LNCaP clone FGC (cell line): Measurements from ENCODE around the gene SH3BP5.
"Not testable (repeated sequence)": the region's sequence is repeated elsewhere in the genome, so short reads cannot be mapped to it uniquely, and the experiment has no call there.

Experiments
- DNase-seq: peaks from one replicate; pipeline ENCODE4 v3.0.0-alpha.2; 2011; ENCODE audit warnings: low read depth
- H3K4me3 ChIP-seq: 2 replicates; pipeline ENCODE4 v1.5.1; 2011; ENCODE audit warnings: mild to moderate bottlenecking, low read depth, low read length, control low read depth
- TF ChIP-seq, protein P1 (sequence below): IDR thresholded peaks from 2 replicates; pipeline ENCODE4 v1.5.1; 2012; ENCODE audit warnings: mild to moderate bottlenecking; ENCODE audit not compliant: control insufficient read depth, insufficient read depth; ENCODE audit errors: extremely low read depth

SH3BP5 gene

DNA sequence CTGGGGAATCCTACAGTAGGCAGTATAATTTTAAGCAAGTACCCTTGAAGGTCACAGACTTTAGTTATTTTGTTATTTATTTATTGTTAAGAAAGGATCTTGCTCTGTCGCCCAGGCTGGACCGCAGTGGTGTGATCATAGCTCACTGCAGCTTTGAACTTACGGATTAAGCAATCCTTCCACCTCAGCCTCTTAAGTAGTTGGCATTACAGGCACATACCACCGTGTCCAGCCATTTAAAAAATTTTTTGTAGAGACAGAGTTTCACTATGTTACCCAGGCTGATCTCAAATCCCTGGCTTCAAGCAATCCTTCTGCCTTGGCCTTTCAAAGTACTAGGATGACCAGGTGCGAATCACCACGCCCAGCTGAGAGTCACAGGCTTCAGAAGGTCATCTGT lies 22.1 kb upstream of the SH3BP5 start:
- no peak overlapping the region for H3K4me3 ChIP-seq
- DNase-seq: no peak
- TF ChIP-seq, protein P1, sequence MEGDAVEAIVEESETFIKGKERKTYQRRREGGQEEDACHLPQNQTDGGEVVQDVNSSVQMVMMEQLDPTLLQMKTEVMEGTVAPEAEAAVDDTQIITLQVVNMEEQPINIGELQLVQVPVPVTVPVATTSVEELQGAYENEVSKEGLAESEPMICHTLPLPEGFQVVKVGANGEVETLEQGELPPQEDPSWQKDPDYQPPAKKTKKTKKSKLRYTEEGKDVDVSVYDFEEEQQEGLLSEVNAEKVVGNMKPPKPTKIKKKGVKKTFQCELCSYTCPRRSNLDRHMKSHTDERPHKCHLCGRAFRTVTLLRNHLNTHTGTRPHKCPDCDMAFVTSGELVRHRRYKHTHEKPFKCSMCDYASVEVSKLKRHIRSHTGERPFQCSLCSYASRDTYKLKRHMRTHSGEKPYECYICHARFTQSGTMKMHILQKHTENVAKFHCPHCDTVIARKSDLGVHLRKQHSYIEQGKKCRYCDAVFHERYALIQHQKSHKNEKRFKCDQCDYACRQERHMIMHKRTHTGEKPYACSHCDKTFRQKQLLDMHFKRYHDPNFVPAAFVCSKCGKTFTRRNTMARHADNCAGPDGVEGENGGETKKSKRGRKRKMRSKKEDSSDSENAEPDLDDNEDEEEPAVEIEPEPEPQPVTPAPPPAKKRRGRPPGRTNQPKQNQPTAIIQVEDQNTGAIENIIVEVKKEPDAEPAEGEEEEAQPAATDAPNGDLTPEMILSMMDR: no peak

DNA sequence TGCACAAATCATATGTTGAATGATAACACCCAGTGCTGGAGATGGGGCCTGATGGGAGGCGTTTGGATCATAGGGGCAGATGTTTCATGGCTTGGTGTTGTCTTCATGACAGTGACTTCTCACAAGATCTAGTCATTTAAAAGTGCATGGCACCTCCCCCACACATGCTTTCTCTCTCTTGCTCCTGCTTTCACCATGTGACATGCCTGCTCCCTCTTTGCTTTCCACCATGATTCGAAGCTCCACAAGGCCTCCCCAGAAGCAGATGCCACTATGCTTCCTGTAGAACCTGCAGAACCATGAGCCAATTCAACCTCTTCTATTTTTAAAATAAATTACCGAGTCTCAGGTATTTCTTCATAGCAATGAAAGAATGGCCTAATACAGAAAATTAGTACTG lies 17.8 kb upstream of the SH3BP5 start:
- DNase-seq: no peak

DNA sequence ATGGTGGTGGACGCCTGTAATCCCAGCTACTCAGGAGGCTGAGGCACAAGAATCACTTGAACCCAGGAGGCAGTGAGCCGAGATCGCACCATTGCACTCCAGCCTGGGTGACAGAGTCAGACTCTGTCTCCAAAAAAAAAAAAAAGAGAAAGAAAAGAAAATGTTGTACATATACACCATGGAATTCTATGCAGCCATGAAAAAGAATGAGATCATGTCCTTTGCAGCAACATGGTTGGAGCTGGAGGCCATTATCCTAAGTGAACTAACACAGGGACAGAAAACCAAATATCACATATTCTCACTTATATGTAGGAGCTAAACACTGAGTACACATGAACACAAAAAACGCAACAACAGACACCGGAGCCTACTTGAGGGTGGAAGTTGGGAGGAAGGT lies 17.1 kb upstream of the SH3BP5 start:
- not testable (repeated sequence) for H3K4me3 ChIP-seq, DNase-seq

More for the DNA sequence above, 17.8 kb upstream of the SH3BP5 start:
- H3K4me3 ChIP-seq: no peak overlapping the region
- TF ChIP-seq, protein P1: no peak

DNA sequence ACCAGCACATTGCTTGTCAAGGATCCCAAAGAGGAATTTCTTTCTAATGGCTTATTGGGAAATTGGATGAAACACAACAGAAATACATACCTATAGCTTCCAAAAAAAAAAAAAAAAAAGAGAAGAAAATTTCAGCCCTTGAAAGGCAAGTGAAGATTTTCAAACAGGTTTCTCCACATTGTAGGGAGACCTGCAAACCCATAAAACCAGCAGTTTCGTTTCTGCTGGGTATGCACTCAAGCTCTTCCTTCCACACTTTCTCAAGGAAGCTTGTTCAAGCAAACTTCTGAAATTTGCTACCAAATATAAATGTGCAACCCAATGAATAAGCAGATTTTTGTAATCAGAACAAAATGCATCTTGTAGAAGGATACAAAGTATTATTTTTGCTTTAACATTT lies 15.9 kb upstream of the SH3BP5 start:
- H3K4me3 ChIP-seq: no peak overlapping the region
- TF ChIP-seq, protein P1: no peak
- peak; percentile 58 for DNase-seq

DNA sequence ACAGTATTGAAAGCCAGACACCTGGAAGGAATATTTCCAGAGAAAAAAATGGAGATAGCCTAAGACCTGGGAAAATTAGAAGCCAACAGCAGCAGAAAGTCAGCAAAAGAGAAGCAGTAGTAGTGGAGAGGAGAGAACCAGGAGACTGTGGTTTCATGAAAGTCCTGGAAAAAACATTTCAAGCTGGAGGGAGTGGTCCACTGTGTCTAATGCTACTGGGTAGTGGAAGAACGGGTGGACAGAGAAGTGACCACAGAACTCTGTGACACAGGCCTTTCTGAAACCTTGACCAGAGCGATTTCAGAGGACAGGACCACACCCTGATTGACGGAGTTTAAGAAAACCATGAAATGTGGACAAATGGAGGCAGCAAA lies 15.3 kb upstream of the SH3BP5 start:
- TF ChIP-seq, protein P1: no peak
- no peak for DNase-seq
- no peak overlapping the region for H3K4me3 ChIP-seq

DNA sequence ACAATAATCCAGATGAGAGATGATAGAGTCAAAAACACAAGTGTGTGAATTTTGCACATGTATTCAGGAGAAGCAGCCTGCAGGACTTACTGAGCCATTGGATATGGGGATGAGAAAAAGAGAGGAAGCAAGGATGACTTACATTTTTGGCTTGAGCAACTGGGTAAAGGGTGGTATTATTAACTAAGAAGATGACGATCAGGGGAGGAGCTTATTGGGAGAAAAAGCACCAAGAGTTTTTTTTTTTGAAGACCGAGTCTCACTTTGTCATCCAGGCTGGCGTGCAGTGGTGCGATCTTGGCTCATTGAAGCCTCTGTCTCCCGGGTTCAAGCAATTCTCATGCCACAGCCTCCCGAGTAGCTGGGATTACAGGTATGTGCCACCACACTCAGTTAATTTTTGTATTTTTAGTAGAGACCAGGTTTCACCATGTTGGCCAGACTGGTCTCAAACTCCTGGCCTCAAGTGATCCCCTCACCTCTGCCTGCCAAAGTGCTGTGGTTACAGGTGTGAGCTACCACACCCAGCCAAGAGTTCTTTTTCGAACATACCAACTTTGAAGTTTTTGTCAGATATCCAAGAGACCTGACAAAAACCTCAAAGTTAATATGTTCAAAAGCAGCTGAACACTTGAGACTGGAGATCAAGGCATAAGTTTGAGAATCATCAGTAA lies 14.8 kb upstream of the SH3BP5 start:
- DNase-seq: no peak
- H3K4me3 ChIP-seq: no peak overlapping the region
- TF ChIP-seq, protein P1: no peak

DNA sequence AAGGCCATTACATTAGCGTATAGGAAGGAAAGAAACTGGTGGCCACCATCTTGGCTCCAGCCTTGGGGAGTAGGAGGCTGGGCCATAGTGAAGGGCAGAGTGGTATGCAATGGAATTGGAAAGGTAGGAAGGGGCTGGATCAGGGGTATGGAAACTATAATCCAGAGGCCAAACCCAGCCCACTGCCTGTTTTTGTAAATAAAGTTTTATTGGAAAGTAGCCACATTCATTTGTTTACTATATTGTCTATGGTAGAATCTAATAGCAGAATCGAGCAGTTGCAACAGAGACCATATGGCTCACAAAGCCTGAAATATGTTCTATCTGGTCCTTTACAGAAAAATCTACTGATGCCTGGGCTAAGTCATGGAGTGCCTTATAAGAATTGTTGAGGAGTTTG lies 14.1 kb upstream of the SH3BP5 start:
- TF ChIP-seq, protein P1: no peak
- H3K4me3 ChIP-seq: no peak overlapping the region
- DNase-seq: no peak
